K562 (cell line): Measurements from ENCODE around the gene MCM7. TPM values are rescaled to one million over a fixed set of nuclear protein-coding genes. Genes with fewer than 3 reads are reported as not detected.

Experiments used
- ELF2 ChIP-seq: fragments of 250-450 bp; sonication (Bioruptor Pico); IDR thresholded peaks from 2 replicates; pipeline ENCODE4 v1.5.0; 2021; ENCODE audit warnings: mild to moderate bottlenecking
- NCOA1 ChIP-seq: fragments of 450-650 bp; IDR thresholded peaks from 2 replicates; pipeline ENCODE4 v1.6.1; 2016; ENCODE audit warnings: low read depth
- NFRKB ChIP-seq: fragments of 450-650 bp; IDR thresholded peaks from 2 replicates; pipeline ENCODE4 v1.6.1; 2016; ENCODE audit warnings: low read depth
- NKRF ChIP-seq: fragments of 450-650 bp; IDR thresholded peaks from 2 replicates; pipeline ENCODE4 v1.6.1; 2016; ENCODE audit warnings: borderline replicate concordance
- SMAD3 ChIP-seq: fragments of 450-650 bp; formaldehyde crosslinking; conservative IDR thresholded peaks from 2 replicates; pipeline ENCODE4 v1.4.0; 2020; ENCODE audit warnings: mild to moderate bottlenecking
- SNRNP70 ChIP-seq: fragments of 200-400 bp; formaldehyde crosslinking; optimal IDR thresholded peaks from 2 replicates; pipeline ENCODE3; 2017; ENCODE audit warnings: low read depth, low read length
- TBL1XR1 ChIP-seq, 2 experiments: IDR thresholded peaks; 2 replicates each; pipeline ENCODE4 v1.6.1; 2012; ENCODE audit warnings: improper control_type of control experiment in 2 of 2, low read length in 2 of 2, mild to moderate bottlenecking in 1 of 2
- TEAD2 ChIP-seq: fragments of 450-650 bp; IDR thresholded peaks from 2 replicates; pipeline ENCODE4 v1.6.1; 2016; ENCODE audit warnings: missing genetic modification characterization, control low read depth, missing compliant biosample characterization
- ZFP1 ChIP-seq: fragments of 450-650 bp; formaldehyde crosslinking; IDR thresholded peaks from 2 replicates; pipeline ENCODE4 v1.4.0; 2020; ENCODE audit warnings: mild to moderate bottlenecking, mixed read lengths
- ZNF232 ChIP-seq: sonication (generic); formaldehyde crosslinking; IDR thresholded peaks from 2 replicates; pipeline ENCODE4 v1.8.0; 2022; ENCODE audit warnings: mild to moderate bottlenecking, missing genetic modification reagents
- polyA plus RNA-seq, 8 experiments: library from polyadenylated mRNA; depleted of rRNA in 4 of 8; stranded (reverse) in 5 of 8; unstranded in 3 of 8; fragments of >200 nt; fragmentation: Nextera tagmentation in 2 of 8; fragmentation: Illumina TruSeq in 1 of 8; extraction: Ambion mirVana in 2 of 8; extraction: Trizol in 1 of 8; gene quantifications; 2 replicates each; pipeline versions ENCODE4 v1.2.1 to v1.2.3, GENCODE V29; 2011 to 2014; ENCODE audit warnings: inconsistent platforms in 1 of 8, missing spikeins in 1 of 8
- total RNA-seq, 7 experiments: library from RNA; depleted of rRNA in 6 of 7; stranded (reverse); fragments of >200 nt in 6 of 7; fragmentation: Illumina TruSeq in 2 of 7; extraction: Trizol in 2 of 7; gene quantifications; 2 replicates each; pipeline versions ENCODE4 v1.2.1 to v1.2.3, GENCODE V29; 2011 to 2021; ENCODE audit warnings: low replicate concordance in 1 of 7
- TF ChIP-seq, protein P1 (sequence below): fragments of 250-450 bp; sonication (Bioruptor Pico); IDR thresholded peaks from 2 replicates; pipeline ENCODE4 v1.5.0; 2022; ENCODE audit warnings: mild to moderate bottlenecking
- TF ChIP-seq, protein P2 (sequence below): sonication (generic); formaldehyde crosslinking; IDR thresholded peaks from 2 replicates; pipeline ENCODE4 v1.8.1; 2023; ENCODE audit warnings: mild to moderate bottlenecking, missing genetic modification reagents, moderate library complexity

Gene MCM7
- total and polyA plus RNA-seq, 9 of the 15 experiments (the other 6 are each of a cell fraction or from before 2014, with no cell fraction given): 329 to 856 (median 437) TPM

- TF ChIP-seq NKRF (peak; percentile 62; the same call in 1 of the 2 replicates), TBL1XR1 (IDR thresholded peaks at IDR 0.05; ENCODE audit: low read length in 2 of 2) (0 out of 4 replicates have a peak, but pooled peaks of 1 of the 2 experiments have one; percentile 41), ZFP1 (CRISPR knock-in tag) (no peak), TEAD2 (tag) (no peak), NFRKB (0 out of 2 replicates have a peak, but pooled peaks have one; percentile 56), ELF2 (CRISPR knock-in tag) (no peak), ZNF232 (CRISPR knock-in tag) (no peak), SMAD3 (CRISPR knock-in tag) (no peak), NCOA1 (peak; percentile 34; the same call in 1 of the 2 replicates), SNRNP70 (no peak)
- TF ChIP-seq, protein P1, sequence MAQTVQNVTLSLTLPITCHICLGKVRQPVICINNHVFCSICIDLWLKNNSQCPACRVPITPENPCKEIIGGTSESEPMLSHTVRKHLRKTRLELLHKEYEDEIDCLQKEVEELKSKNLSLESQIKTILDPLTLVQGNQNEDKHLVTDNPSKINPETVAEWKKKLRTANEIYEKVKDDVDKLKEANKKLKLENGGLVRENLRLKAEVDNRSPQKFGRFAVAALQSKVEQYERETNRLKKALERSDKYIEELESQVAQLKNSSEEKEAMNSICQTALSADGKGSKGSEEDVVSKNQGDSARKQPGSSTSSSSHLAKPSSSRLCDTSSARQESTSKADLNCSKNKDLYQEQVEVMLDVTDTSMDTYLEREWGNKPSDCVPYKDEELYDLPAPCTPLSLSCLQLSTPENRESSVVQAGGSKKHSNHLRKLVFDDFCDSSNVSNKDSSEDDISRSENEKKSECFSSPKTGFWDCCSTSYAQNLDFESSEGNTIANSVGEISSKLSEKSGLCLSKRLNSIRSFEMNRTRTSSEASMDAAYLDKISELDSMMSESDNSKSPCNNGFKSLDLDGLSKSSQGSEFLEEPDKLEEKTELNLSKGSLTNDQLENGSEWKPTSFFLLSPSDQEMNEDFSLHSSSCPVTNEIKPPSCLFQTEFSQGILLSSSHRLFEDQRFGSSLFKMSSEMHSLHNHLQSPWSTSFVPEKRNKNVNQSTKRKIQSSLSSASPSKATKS (CRISPR knock-in tag): no peak
- TF ChIP-seq, protein P2, sequence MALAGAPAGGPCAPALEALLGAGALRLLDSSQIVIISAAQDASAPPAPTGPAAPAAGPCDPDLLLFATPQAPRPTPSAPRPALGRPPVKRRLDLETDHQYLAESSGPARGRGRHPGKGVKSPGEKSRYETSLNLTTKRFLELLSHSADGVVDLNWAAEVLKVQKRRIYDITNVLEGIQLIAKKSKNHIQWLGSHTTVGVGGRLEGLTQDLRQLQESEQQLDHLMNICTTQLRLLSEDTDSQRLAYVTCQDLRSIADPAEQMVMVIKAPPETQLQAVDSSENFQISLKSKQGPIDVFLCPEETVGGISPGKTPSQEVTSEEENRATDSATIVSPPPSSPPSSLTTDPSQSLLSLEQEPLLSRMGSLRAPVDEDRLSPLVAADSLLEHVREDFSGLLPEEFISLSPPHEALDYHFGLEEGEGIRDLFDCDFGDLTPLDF (CRISPR knock-in tag): 0 out of 2 replicates have a peak, but pooled peaks have one; percentile 45
Observed at GRCh38 chr7:100130608-100131453, 29.6 kb upstream of the MCM7 start (continued).
